ENCODE measurements around the gene CEP83. TPM values are rescaled to one million over a fixed set of nuclear protein-coding genes. Genes with fewer than 3 reads are reported as not detected.
A peak's percentile ranks its signal among the peaks of the same experiment; 100 is the strongest.
"Not testable (repeated sequence)": the region's sequence is repeated elsewhere in the genome, so short reads cannot be mapped to it uniquely, and the experiment has no call there.

CEP83 gene
- total and polyA plus RNA-seq, 10 donors = 6.8 to 29.0 (median 14.0) TPM

DNA sequence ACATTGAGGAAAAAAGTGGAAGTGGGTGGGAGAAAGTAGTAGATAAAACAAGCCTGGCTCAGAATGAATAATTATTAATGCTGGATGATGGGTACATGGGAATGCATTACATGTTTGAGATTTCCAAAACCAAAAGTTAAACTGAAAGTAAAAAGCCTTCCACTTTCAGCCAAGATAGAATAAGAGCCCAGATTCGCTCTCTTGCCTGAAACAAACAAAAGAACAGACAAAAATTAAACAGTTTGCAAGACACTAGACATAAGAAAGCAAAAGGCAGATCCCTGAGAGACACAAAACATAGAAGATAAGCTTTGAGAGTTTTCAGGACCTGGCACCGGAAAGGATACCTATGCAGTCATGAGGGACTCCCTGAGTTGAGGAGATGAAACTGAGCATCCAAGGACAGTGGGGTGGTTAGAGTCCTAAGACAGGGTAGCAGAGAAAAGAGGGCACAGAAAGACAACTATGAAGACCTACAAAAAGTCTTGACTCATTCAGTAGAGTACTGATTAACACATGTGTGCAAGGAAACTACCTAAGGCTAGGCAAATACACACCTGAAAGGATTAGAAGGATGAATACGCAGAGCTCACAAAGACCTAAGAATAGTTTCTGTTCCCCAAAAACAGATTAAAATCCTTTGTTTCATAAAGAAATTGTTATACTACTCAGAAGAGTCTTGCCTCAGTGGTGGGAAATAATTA is 54.1 kb downstream of the CEP83 start:
- H3K4me3 ChIP-seq = peak overlapping the region in 3 of 8 donors; percentile 7 to 26 (median 16)

DNA sequence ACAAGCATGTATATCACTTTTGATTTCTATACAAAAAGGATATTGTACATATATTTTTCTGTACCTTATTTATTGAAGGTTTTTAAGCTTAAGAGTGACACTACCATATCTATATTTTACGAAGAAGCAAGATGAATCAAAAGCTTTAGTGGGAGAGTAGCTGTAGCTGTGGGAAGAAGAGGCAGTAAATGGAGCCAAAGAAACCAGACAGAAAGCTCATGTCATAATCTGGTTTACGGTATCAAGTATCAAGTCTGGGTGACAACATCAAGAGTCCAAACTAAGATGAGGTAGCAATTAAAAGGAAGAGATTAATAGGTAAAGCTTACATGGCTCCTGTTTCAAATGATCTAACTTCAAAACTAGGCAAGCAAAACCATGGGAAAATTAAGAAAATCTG is 54.8 kb downstream of the CEP83 start:
- H3K4me3 ChIP-seq = peak overlapping the region in 1 of 8 donors; percentile 26
- WGBS, 5 donors = 86 to 96% (median 92%) methylated on average over 2 of the region's 2 CpGs
- H3K36me3 ChIP-seq = peaks cover 0 to 32% (median 0%) of the 10 kb centered on the region in 6 donors
- peaks cover 0 to 15% (median 9%) of the 10 kb centered on the region in 6 donors for H3K4me1 ChIP-seq
- no peak for TF ChIP-seq POLR2A (IDR thresholded peaks at IDR 0.05)
- no peak for TF ChIP-seq POLR2AphosphoS5 (IDR thresholded peaks at IDR 0.05)
- TF ChIP-seq, protein P1, sequence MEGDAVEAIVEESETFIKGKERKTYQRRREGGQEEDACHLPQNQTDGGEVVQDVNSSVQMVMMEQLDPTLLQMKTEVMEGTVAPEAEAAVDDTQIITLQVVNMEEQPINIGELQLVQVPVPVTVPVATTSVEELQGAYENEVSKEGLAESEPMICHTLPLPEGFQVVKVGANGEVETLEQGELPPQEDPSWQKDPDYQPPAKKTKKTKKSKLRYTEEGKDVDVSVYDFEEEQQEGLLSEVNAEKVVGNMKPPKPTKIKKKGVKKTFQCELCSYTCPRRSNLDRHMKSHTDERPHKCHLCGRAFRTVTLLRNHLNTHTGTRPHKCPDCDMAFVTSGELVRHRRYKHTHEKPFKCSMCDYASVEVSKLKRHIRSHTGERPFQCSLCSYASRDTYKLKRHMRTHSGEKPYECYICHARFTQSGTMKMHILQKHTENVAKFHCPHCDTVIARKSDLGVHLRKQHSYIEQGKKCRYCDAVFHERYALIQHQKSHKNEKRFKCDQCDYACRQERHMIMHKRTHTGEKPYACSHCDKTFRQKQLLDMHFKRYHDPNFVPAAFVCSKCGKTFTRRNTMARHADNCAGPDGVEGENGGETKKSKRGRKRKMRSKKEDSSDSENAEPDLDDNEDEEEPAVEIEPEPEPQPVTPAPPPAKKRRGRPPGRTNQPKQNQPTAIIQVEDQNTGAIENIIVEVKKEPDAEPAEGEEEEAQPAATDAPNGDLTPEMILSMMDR (IDR thresholded peaks at IDR 0.05 in 8 of 11, conservative IDR thresholded peaks at IDR 0.05 in 3 of 11) = no peak
- peak overlapping the region in 1 of 8 donors; percentile 42 for H3K27ac ChIP-seq
- no peak for DNase-seq
- peaks cover 0 to 7% (median 4%) of the 10 kb centered on the region in 8 donors for H3K9me3 ChIP-seq
- intact Hi-C loops (cut with DNase I; ENCODE audit: low total_unique reads) = no loop called here
- H3K27me3 ChIP-seq (replicated peaks in 1 of 7) = no peaks in the 10 kb centered on the region

More for the DNA sequence above, 54.1 kb downstream of the CEP83 start:
- Histone ChIP-seq H3K9me3 (no peaks in the 10 kb centered on the region), H3K27ac (peak overlapping the region in 4 of 8 donors; percentile 30 to 54 (median 38)), H3K27me3 (replicated peaks in 1 of 7) (no peaks in the 10 kb centered on the region), H3K36me3 (peaks cover 0 to 26% (median 0%) of the 10 kb centered on the region in 6 donors), H3K4me1 (peaks cover 0 to 15% (median 9%) of the 10 kb centered on the region in 6 donors)
- DNase-seq = no peak
- intact Hi-C loops (cut with DNase I; ENCODE audit: low total_unique reads) = no loop called here
- WGBS, 5 donors = 66 to 82% (median 78%) methylated on average over 3 of the region's 3 CpGs
- TF ChIP-seq, protein P1 (IDR thresholded peaks at IDR 0.05 in 8 of 11, conservative IDR thresholded peaks at IDR 0.05 in 3 of 11) = no peak
- no peak for TF ChIP-seq POLR2A (IDR thresholded peaks at IDR 0.05)

GRCh38 chr12:94401326-94401725 is 58.3 kb downstream of the CEP83 start:
- WGBS, 5 donors = 92 to 97% (median 95%) methylated on average over 2 of the region's 2 CpGs

GRCh38 chr12:94398685-94399084 is 61.0 kb downstream of the CEP83 start:
- H3K27ac ChIP-seq; DNase-seq; H3K4me1 ChIP-seq; H3K27me3 ChIP-seq (replicated peaks in 1 of 7); H3K4me3 ChIP-seq; intact Hi-C loops (cut with DNase I; ENCODE audit: low total_unique reads): not testable (repeated sequence)
- Histone ChIP-seq H3K36me3 (peaks cover 0 to 55% (median 6%) of the 10 kb centered on the region in 6 donors), H3K9me3 (peaks cover 5 to 37% (median 29%) of the 10 kb centered on the region in 8 donors)
- 91 to 96% (median 94%) methylated on average over 5 of the region's 5 CpGs for WGBS, 5 donors

More at GRCh38 chr12:94401326-94401725, 58.3 kb downstream of the CEP83 start:
- H3K4me1 ChIP-seq = peaks cover 0 to 15% (median 9%) of the 10 kb centered on the region in 6 donors
- peaks cover 5 to 37% (median 28%) of the 10 kb centered on the region in 8 donors for H3K9me3 ChIP-seq
- no peaks in the 10 kb centered on the region for H3K27me3 ChIP-seq (replicated peaks in 1 of 7)
- H3K27ac ChIP-seq = no peak overlapping the region
- DNase-seq = no peak
- no peak overlapping the region for H3K4me3 ChIP-seq
- H3K36me3 ChIP-seq = peaks cover 0 to 55% (median 6%) of the 10 kb centered on the region in 6 donors
- intact Hi-C loops (cut with DNase I; ENCODE audit: low total_unique reads) = no loop called here
- TF ChIP-seq POLR2A (IDR thresholded peaks at IDR 0.05) = no peak
- TF ChIP-seq, protein P1 (IDR thresholded peaks at IDR 0.05 in 8 of 11, conservative IDR thresholded peaks at IDR 0.05 in 3 of 11) = no peak
- TF ChIP-seq POLR2AphosphoS5 (IDR thresholded peaks at IDR 0.05) = no peak

Data from spleen (tissue), 11 donors.